GM18858 (cell line): ENCODE measurements around the gene LSS.
"Not testable (repeated sequence)": the region's sequence is repeated elsewhere in the genome, so short reads cannot be mapped to it uniquely, and the experiment has no call there.

Experiments used
- ATAC-seq: cut with Tn5 transposase; IDR thresholded peaks from one replicate; pipeline ENCODE4 v1.9.1; 2021; ENCODE audit not compliant: unreplicated experiment

Gene LSS

GRCh38 chr21:46154955-46155513, 73.5 kb downstream of the LSS start:
- no peak for ATAC-seq

- no peak for ATAC-seq
These were observed 74.2 kb downstream of the LSS start for GRCh38 chr21:46154155-46154954.

GRCh38 chr21:46153247-46154154, 75.1 kb downstream of the LSS start:
- no peak for ATAC-seq

GRCh38 chr21:46152927-46153246, 75.7 kb downstream of the LSS start:
- ATAC-seq = no peak

GRCh38 chr21:46151989-46152926, 76.3 kb downstream of the LSS start:
- ATAC-seq = no peak

- no peak for ATAC-seq
These were observed 77.1 kb downstream of the LSS start for GRCh38 chr21:46151261-46151988.

GRCh38 chr21:46150491-46151121, 78.0 kb downstream of the LSS start:
- ATAC-seq = no peak

- ATAC-seq = no peak
These were observed 78.5 kb downstream of the LSS start for GRCh38 chr21:46150073-46150472.

- ATAC-seq = no peak
These were observed 79.2 kb downstream of the LSS start for GRCh38 chr21:46149205-46149901.

- ATAC-seq = no peak
These were observed 80.5 kb downstream of the LSS start for GRCh38 chr21:46148106-46148505.

- ATAC-seq = not testable (repeated sequence)
These were observed 81.1 kb downstream of the LSS start for GRCh38 chr21:46147429-46147828.

GRCh38 chr21:46146856-46147255, 81.7 kb downstream of the LSS start:
- no peak for ATAC-seq

- no peak for ATAC-seq
These were observed 82.5 kb downstream of the LSS start for GRCh38 chr21:46145840-46146691.

GRCh38 chr21:46145159-46145839, 83.3 kb downstream of the LSS start:
- no peak for ATAC-seq

GRCh38 chr21:46144464-46145070, 84.0 kb downstream of the LSS start:
- ATAC-seq = no peak

- no peak for ATAC-seq
These were observed 85.7 kb downstream of the LSS start for GRCh38 chr21:46142582-46143473.
